SK-N-SH treated with all-trans-retinoic acid at 6 μM for 48 hours (cell line): Measurements from ENCODE around the gene CEBPA.

ENCODE experiments used
- ATAC-seq: fragments of 200-7000 bp; cut with Tn5 transposase; 3 replicates; pipeline ENCODE4 v1.9.1; 2020; ENCODE audit warnings: mild to moderate bottlenecking, moderate library complexity
- ARNTL ChIP-seq: fragments of 450-650 bp; formaldehyde crosslinking; IDR thresholded peaks from 2 replicates; pipeline ENCODE4 v1.5.0; 2020; ENCODE audit warnings: low read depth, mild to moderate bottlenecking, moderate library complexity, borderline replicate concordance
- BACH2 ChIP-seq: fragments of 250-450 bp; sonication (Bioruptor Pico); IDR thresholded peaks from 2 replicates; pipeline ENCODE4 v1.9.0; 2021; ENCODE audit warnings: mild to moderate bottlenecking, borderline replicate concordance
- CSDC2 ChIP-seq: fragments of 250-450 bp; sonication (Bioruptor Pico); IDR thresholded peaks from 2 replicates; pipeline ENCODE4 v1.5.0; 2020; ENCODE audit warnings: mild to moderate bottlenecking, moderate library complexity
- ESRRG ChIP-seq: fragments of 250-450 bp; sonication (Bioruptor Pico); IDR thresholded peaks from 2 replicates; pipeline ENCODE4 v1.6.1; 2021; ENCODE audit warnings: mild to moderate bottlenecking
- GLIS3 ChIP-seq: fragments of 250-450 bp; sonication (Bioruptor Pico); IDR thresholded peaks from 2 replicates; pipeline ENCODE4 v1.5.0; 2020; ENCODE audit warnings: mild to moderate bottlenecking, moderate library complexity
- ISL1 ChIP-seq: fragments of 250-450 bp; sonication (Bioruptor Pico); IDR thresholded peaks from 2 replicates; pipeline ENCODE4 v2.1.2; 2022; ENCODE audit warnings: mild to moderate bottlenecking, moderate library complexity
- PPARA ChIP-seq: fragments of 250-450 bp; sonication (Bioruptor Pico); IDR thresholded peaks from 2 replicates; pipeline ENCODE4 v1.5.0; 2020; ENCODE audit warnings: mild to moderate bottlenecking, borderline replicate concordance
- RARB ChIP-seq: fragments of 250-450 bp; sonication (Bioruptor Pico); IDR thresholded peaks from 2 replicates; pipeline ENCODE4 v1.8.0; 2021; ENCODE audit warnings: mild to moderate bottlenecking, moderate library complexity
- SNAI2 ChIP-seq: fragments of 250-450 bp; sonication (Bioruptor Pico); IDR thresholded peaks from 2 replicates; pipeline ENCODE4 v1.5.0; 2020; ENCODE audit warnings: mild to moderate bottlenecking, moderate library complexity
- TCF4 ChIP-seq: fragments of 250-450 bp; sonication (Bioruptor Pico); IDR thresholded peaks from 2 replicates; pipeline ENCODE4 v1.8.0; 2021; ENCODE audit warnings: mild to moderate bottlenecking, moderate library complexity, borderline replicate concordance
- TOX ChIP-seq: fragments of 250-450 bp; sonication (Bioruptor Pico); IDR thresholded peaks from 2 replicates; pipeline ENCODE4 v1.8.0; 2021; ENCODE audit warnings: mild to moderate bottlenecking, moderate library complexity, borderline replicate concordance
- ZC3H10 ChIP-seq: fragments of 250-450 bp; sonication (Bioruptor Pico); IDR thresholded peaks from 2 replicates; pipeline ENCODE4 v1.5.1; 2021; ENCODE audit warnings: mild to moderate bottlenecking, moderate library complexity
- ZFP3 ChIP-seq: fragments of 250-450 bp; sonication (Bioruptor Pico); IDR thresholded peaks from 2 replicates; pipeline ENCODE4 v1.5.0; 2020; ENCODE audit warnings: mild to moderate bottlenecking, moderate library complexity
- ZFP30 ChIP-seq: fragments of 450-650 bp; formaldehyde crosslinking; IDR thresholded peaks from 2 replicates; pipeline ENCODE4 v1.5.0; 2022; ENCODE audit warnings: mild to moderate bottlenecking, moderate library complexity
- ZNF565 ChIP-seq: fragments of 450-650 bp; formaldehyde crosslinking; conservative IDR thresholded peaks from 2 replicates; pipeline ENCODE4 v1.5.0; 2020; ENCODE audit warnings: low read depth, mild to moderate bottlenecking, moderate library complexity
- ZNF70 ChIP-seq: fragments of 450-650 bp; formaldehyde crosslinking; IDR thresholded peaks from 2 replicates; pipeline ENCODE4 v1.5.0; 2020; ENCODE audit warnings: mild to moderate bottlenecking, moderate library complexity
- ZNF8 ChIP-seq: fragments of 450-650 bp; formaldehyde crosslinking; IDR thresholded peaks from 2 replicates; pipeline ENCODE4 v1.5.0; 2020; ENCODE audit warnings: mild to moderate bottlenecking, moderate library complexity
- TF ChIP-seq, protein P1 (sequence below): fragments of 250-450 bp; sonication (Bioruptor Pico); IDR thresholded peaks from 2 replicates; pipeline ENCODE4 v1.8.0; 2020; ENCODE audit warnings: mild to moderate bottlenecking, moderate library complexity, borderline replicate concordance
- TF ChIP-seq, protein P2 (sequence below): fragments of 250-450 bp; sonication (Bioruptor Pico); IDR thresholded peaks from 2 replicates; pipeline ENCODE4 v1.5.1; 2021; ENCODE audit warnings: mild to moderate bottlenecking, moderate library complexity
- TF ChIP-seq, protein P3 (sequence below): fragments of 250-450 bp; sonication (Bioruptor Pico); IDR thresholded peaks from 2 replicates; pipeline ENCODE4 v1.5.1; 2020; ENCODE audit warnings: low read depth, mild to moderate bottlenecking, moderate library complexity
- TF ChIP-seq, protein P4 (sequence below): fragments of 250-450 bp; sonication (Bioruptor Pico); IDR thresholded peaks from 2 replicates; pipeline ENCODE4 v1.5.0; 2020; ENCODE audit warnings: mild to moderate bottlenecking, moderate library complexity

Gene CEBPA

DNA sequence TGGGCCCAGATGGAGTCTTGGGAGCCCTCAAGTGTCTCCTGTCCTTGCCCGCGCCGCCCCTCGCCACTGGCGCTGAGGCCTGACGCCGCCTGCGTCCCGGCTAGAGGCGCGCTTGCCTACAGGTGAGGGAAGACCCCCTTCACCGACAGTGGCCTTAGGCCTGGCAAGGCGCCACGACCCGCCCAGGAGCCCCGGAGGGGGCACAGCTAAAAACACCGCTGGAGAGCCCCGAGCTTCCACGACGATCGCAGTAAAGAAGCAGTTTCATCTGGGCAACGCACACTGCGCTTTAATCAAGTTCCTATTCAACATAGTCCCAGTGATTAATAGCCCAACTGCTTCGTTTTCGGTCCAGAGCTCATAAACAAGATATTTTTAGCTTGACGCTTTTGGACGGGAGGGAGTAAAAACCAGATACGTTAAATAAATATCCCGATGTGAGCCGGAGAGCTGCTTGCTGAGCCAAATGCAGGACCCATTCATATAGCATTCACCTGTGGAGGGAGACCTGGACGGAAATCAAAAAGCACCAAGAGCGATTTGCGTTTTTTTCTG lies 1.5 kb upstream of the CEBPA start (continued):
- TF ChIP-seq, protein P1, sequence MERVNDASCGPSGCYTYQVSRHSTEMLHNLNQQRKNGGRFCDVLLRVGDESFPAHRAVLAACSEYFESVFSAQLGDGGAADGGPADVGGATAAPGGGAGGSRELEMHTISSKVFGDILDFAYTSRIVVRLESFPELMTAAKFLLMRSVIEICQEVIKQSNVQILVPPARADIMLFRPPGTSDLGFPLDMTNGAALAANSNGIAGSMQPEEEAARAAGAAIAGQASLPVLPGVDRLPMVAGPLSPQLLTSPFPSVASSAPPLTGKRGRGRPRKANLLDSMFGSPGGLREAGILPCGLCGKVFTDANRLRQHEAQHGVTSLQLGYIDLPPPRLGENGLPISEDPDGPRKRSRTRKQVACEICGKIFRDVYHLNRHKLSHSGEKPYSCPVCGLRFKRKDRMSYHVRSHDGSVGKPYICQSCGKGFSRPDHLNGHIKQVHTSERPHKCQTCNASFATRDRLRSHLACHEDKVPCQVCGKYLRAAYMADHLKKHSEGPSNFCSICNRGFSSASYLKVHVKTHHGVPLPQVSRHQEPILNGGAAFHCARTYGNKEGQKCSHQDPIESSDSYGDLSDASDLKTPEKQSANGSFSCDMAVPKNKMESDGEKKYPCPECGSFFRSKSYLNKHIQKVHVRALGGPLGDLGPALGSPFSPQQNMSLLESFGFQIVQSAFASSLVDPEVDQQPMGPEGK (CRISPR knock-in tag): no peak
- TF ChIP-seq ZC3H10 (CRISPR knock-in tag) (no peak), ARNTL (CRISPR knock-in tag) (no peak), ZNF565 (CRISPR knock-in tag) (no peak), ISL1 (no peak), ZFP3 (CRISPR knock-in tag) (no peak)
- TF ChIP-seq, all 23 proteins: peak for 0

DNA sequence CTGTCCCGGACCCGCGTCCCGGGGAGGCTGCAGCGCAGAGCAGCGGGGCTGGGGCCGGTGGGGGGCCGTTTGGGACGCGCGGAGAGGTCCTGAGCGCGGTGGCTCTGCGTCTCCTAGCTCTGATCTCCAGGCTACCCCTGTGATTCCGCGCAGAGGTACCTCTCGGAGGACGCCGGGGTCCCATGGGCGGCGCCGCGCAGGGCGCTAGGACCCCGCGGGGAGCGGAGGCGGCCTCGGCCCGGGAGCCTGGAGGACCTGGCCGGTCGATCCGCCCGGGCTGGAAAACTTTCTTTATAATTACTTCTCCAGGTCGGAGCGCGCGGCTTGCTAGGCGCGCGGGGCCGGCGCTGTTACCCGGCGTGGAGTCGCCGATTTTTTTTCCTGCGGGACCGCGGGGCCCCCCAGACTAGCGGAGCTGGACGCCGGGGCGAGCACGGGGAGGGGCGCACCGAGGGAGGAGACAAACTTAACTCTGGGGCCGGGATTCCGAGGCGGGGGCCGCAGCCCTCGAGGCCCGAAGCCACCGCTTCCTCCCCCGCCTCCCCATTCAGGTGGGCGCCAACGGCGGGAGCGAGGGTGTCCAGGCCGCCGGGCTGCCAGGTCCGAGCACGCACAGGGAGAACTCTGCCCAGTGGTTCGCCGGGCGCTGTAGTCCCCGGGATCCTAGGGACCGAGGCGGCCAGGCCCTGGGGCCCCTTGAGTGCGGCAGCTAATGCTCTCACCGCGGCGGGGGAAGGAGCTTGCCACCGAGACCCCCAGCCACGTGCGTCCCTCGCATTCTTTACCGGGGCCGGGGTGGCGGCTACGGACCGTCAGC lies 848 bp upstream of the CEBPA start:
- peak; percentile 79 for ATAC-seq
- TF ChIP-seq RARB (CRISPR knock-in tag): no peak
- no peak for TF ChIP-seq SNAI2 (CRISPR knock-in tag)
- TF ChIP-seq BACH2: no peak
- no peak for TF ChIP-seq PPARA (CRISPR knock-in tag)
- TF ChIP-seq, protein P1 (CRISPR knock-in tag): no peak
- no peak for TF ChIP-seq ZNF70 (CRISPR knock-in tag)
- TF ChIP-seq ARNTL (CRISPR knock-in tag): no peak
- no peak for TF ChIP-seq CSDC2
- no peak for TF ChIP-seq TCF4 (CRISPR knock-in tag)
- no peak for TF ChIP-seq GLIS3 (CRISPR knock-in tag)
- TF ChIP-seq, protein P2, sequence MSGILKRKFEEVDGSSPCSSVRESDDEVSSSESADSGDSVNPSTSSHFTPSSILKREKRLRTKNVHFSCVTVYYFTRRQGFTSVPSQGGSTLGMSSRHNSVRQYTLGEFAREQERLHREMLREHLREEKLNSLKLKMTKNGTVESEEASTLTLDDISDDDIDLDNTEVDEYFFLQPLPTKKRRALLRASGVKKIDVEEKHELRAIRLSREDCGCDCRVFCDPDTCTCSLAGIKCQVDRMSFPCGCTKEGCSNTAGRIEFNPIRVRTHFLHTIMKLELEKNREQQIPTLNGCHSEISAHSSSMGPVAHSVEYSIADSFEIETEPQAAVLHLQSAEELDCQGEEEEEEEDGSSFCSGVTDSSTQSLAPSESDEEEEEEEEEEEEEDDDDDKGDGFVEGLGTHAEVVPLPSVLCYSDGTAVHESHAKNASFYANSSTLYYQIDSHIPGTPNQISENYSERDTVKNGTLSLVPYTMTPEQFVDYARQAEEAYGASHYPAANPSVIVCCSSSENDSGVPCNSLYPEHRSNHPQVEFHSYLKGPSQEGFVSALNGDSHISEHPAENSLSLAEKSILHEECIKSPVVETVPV (CRISPR knock-in tag): no peak
- no peak for TF ChIP-seq ZNF565 (CRISPR knock-in tag)
- TF ChIP-seq ZFP3 (CRISPR knock-in tag): no peak
- no peak for TF ChIP-seq TOX
- no peak for TF ChIP-seq ZNF8 (CRISPR knock-in tag)
- TF ChIP-seq ISL1: no peak
- TF ChIP-seq ZC3H10 (CRISPR knock-in tag): no peak
- TF ChIP-seq, protein P3, sequence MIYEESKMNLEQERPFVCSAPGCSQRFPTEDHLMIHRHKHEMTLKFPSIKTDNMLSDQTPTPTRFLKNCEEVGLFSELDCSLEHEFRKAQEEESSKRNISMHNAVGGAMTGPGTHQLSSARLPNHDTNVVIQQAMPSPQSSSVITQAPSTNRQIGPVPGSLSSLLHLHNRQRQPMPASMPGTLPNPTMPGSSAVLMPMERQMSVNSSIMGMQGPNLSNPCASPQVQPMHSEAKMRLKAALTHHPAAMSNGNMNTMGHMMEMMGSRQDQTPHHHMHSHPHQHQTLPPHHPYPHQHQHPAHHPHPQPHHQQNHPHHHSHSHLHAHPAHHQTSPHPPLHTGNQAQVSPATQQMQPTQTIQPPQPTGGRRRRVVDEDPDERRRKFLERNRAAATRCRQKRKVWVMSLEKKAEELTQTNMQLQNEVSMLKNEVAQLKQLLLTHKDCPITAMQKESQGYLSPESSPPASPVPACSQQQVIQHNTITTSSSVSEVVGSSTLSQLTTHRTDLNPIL: no peak
- TF ChIP-seq ESRRG: no peak
- TF ChIP-seq, protein P4, sequence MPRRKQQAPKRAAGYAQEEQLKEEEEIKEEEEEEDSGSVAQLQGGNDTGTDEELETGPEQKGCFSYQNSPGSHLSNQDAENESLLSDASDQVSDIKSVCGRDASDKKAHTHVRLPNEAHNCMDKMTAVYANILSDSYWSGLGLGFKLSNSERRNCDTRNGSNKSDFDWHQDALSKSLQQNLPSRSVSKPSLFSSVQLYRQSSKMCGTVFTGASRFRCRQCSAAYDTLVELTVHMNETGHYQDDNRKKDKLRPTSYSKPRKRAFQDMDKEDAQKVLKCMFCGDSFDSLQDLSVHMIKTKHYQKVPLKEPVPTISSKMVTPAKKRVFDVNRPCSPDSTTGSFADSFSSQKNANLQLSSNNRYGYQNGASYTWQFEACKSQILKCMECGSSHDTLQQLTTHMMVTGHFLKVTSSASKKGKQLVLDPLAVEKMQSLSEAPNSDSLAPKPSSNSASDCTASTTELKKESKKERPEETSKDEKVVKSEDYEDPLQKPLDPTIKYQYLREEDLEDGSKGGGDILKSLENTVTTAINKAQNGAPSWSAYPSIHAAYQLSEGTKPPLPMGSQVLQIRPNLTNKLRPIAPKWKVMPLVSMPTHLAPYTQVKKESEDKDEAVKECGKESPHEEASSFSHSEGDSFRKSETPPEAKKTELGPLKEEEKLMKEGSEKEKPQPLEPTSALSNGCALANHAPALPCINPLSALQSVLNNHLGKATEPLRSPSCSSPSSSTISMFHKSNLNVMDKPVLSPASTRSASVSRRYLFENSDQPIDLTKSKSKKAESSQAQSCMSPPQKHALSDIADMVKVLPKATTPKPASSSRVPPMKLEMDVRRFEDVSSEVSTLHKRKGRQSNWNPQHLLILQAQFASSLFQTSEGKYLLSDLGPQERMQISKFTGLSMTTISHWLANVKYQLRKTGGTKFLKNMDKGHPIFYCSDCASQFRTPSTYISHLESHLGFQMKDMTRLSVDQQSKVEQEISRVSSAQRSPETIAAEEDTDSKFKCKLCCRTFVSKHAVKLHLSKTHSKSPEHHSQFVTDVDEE (CRISPR knock-in tag): no peak

DNA sequence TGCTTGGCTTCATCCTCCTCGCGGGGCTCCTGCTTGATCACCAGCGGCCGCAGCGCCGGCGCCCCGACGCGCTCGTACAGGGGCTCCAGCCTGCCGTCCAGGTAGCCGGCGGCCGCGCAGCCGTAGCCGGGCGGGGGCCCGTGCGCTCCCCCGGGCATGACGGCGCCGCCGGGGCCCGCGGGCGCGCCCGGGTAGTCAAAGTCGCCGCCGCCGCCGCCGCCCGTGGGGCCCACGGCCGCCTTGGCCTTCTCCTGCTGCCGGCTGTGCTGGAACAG lies 497 bp downstream of the CEBPA start:
- TF ChIP-seq BACH2 (no peak), TOX (no peak), TCF4 (CRISPR knock-in tag) (no peak), ZNF70 (CRISPR knock-in tag) (no peak), PPARA (CRISPR knock-in tag) (no peak), ZFP30 (CRISPR knock-in tag) (no peak), ZNF8 (CRISPR knock-in tag) (no peak), CSDC2 (no peak)
- TF ChIP-seq, protein P2 (CRISPR knock-in tag): no peak
- TF ChIP-seq, all 23 proteins: peak for 0
- no peak for ATAC-seq
